Measurements from ENCODE around the gene PACC1.

PACC1 gene

GRCh38 chr1:212434992-212435391, 20.3 kb upstream of the PACC1 start:
- Histone ChIP-seq H2AFZ (ENCODE audit: low read length, unreplicated experiment) (no peak overlapping the region), H3K79me2 (ENCODE audit: control insufficient read depth, insufficient read depth, low read length, unreplicated experiment) (peaks cover 21% of the 10 kb centered on the region), H3K36me3 (ENCODE audit: insufficient read depth, low read length) (no peaks in the 10 kb centered on the region), H3K4me1 (ENCODE audit: control insufficient read depth, insufficient read depth, low read length, unreplicated experiment) (peaks cover 12% of the 10 kb centered on the region), H3K27ac (ENCODE audit: low read depth, low read length) (no peak overlapping the region), H3K27me3 (ENCODE audit: insufficient read depth, low read length) (no peaks in the 10 kb centered on the region), H3K4me3 (ENCODE audit: low read depth, low read length) (no peak overlapping the region)

DNA sequence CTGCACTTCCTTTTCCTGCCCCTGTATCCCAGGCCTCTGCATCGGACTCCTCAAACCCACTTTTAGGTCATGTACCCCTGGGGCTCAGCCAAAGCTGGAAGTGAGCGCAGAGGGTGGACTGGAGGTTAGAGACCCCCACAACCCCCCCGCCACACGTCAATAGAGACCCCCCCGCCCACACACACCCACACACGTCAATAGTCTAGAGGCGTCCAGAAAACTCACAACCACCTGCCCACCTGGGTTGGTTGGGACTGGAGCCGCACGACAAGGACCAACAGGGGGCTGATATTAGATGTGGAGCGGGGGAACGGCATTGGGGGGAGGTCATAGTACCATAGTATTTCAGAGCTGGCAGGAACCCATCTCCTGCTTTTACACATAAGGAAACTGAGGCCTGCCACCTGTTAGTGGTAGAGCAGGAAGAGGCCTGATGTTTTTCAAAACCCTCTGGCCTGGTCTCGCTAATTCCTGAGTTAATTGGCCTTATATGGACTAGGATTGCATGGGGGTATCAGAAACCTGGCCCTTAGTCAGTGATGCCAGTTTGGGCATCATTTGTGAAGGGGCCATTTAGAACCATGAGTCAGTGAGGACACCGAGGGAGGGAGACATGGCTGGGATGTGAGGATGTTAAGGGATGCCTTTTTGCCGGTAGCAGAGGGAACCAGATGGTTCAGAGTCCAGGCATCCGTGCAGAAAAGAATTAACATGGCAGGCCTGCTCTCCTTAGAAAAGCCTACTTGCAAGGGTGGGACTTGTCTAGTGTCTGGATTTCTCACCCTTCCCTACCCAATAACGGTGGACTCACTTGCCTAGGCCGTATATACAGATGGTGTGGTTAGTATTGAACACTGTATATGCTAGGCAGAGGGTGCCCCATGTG, 19.1 kb upstream of the PACC1 start:
- H2AFZ ChIP-seq (ENCODE audit: low read length, unreplicated experiment) = no peak overlapping the region
- H3K27me3 ChIP-seq (ENCODE audit: insufficient read depth, low read length) = no peaks in the 10 kb centered on the region
- no peaks in the 10 kb centered on the region for H3K36me3 ChIP-seq (ENCODE audit: insufficient read depth, low read length)
- peaks cover 12% of the 10 kb centered on the region for H3K4me1 ChIP-seq (ENCODE audit: control insufficient read depth, insufficient read depth, low read length, unreplicated experiment)
- H3K4me3 ChIP-seq (ENCODE audit: low read depth, low read length) = peak overlapping the region; percentile 92
- H3K79me2 ChIP-seq (ENCODE audit: control insufficient read depth, insufficient read depth, low read length, unreplicated experiment) = peaks cover 19% of the 10 kb centered on the region
- no peak overlapping the region for H3K27ac ChIP-seq (ENCODE audit: low read depth, low read length)

DNA sequence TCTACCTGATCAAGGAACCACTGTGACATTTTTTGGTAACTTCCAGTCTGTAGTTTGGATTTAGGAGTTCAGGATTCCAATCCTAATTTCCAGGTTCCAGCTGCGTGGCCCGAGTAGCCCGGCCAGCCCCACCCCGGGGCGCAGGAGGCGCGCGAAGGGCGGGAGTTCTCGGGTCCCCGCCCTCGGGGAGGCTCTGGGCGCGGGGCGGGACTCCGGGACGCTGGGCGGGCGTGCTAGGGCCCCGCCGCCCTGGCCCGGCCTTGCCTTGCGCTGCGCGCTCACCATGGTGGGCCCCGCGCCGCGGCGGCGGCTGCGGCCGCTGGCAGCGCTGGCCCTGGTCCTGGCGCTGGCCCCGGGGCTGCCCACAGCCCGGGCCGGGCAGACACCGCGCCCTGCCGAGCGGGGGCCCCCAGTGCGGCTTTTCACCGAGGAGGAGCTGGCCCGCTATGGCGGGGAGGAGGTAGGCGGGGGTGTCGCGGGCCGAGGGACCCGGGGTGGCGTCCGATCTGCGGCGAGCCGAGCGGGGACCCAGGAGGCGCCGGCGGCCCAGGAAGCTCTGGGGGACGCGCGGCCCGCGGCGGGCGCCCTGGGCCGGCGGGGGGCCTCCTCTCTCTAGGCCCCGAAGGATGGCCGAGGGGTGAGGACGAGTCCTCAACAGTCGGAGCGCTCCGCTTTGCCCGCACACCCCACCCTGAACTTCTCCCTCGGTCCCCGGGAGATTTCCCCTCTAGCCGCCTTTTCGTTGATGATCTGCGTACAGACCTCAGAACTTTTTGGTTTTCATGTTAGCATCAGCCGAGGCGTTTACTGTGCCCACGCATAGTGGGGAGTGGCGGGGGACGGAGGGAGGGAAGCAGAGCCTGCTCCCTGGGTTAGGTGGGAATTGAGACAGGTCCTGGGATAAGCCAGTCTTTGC, 18.2 kb upstream of the PACC1 start, which contains the start of gene NENF:
TSS of gene NENF (plus strand) at position 260 of the 916 bp plus-strand sequence. CDS start at position 284, 24 bp downstream.
- Histone ChIP-seq H3K36me3 (ENCODE audit: insufficient read depth, low read length) (no peaks in the 10 kb centered on the region), H2AFZ (ENCODE audit: low read length, unreplicated experiment) (peak within 1 kb of the TSS; percentile 100), H3K4me1 (ENCODE audit: control insufficient read depth, insufficient read depth, low read length, unreplicated experiment) (peaks cover 12% of the 10 kb centered on the region), H3K27me3 (ENCODE audit: insufficient read depth, low read length) (no peaks in the 10 kb centered on the region), H3K4me3 (ENCODE audit: low read depth, low read length) (peak within 1 kb of the TSS; percentile 92), H3K79me2 (ENCODE audit: control insufficient read depth, insufficient read depth, low read length, unreplicated experiment) (peaks cover 13% of the 10 kb centered on the region), H3K27ac (ENCODE audit: low read depth, low read length) (peak within 1 kb of the TSS; percentile 38; the same call in 1 of the 2 replicates)

GRCh38 chr1:212432272-212432660, 17.6 kb upstream of the PACC1 start:
- peaks cover 12% of the 10 kb centered on the region for H3K4me1 ChIP-seq (ENCODE audit: control insufficient read depth, insufficient read depth, low read length, unreplicated experiment)
- H3K79me2 ChIP-seq (ENCODE audit: control insufficient read depth, insufficient read depth, low read length, unreplicated experiment) = peaks cover 11% of the 10 kb centered on the region
- peak overlapping the region; percentile 38; the same call in 1 of the 2 replicates for H3K27ac ChIP-seq (ENCODE audit: low read depth, low read length)
- no peaks in the 10 kb centered on the region for H3K36me3 ChIP-seq (ENCODE audit: insufficient read depth, low read length)
- H3K4me3 ChIP-seq (ENCODE audit: low read depth, low read length) = peak overlapping the region; percentile 92
- H3K27me3 ChIP-seq (ENCODE audit: insufficient read depth, low read length) = no peaks in the 10 kb centered on the region
- peak overlapping the region; percentile 100 for H2AFZ ChIP-seq (ENCODE audit: low read length, unreplicated experiment)

- Histone ChIP-seq H3K4me1 (ENCODE audit: control insufficient read depth, insufficient read depth, low read length, unreplicated experiment) (peaks cover 12% of the 10 kb centered on the region), H2AFZ (ENCODE audit: low read length, unreplicated experiment) (no peak overlapping the region), H3K79me2 (ENCODE audit: control insufficient read depth, insufficient read depth, low read length, unreplicated experiment) (peaks cover 11% of the 10 kb centered on the region), H3K4me3 (ENCODE audit: low read depth, low read length) (no peak overlapping the region), H3K27me3 (ENCODE audit: insufficient read depth, low read length) (no peaks in the 10 kb centered on the region), H3K36me3 (ENCODE audit: insufficient read depth, low read length) (no peaks in the 10 kb centered on the region), H3K27ac (ENCODE audit: low read depth, low read length) (no peak overlapping the region)
Observed at GRCh38 chr1:212431644-212432043, 17.0 kb upstream of the PACC1 start.

DNA sequence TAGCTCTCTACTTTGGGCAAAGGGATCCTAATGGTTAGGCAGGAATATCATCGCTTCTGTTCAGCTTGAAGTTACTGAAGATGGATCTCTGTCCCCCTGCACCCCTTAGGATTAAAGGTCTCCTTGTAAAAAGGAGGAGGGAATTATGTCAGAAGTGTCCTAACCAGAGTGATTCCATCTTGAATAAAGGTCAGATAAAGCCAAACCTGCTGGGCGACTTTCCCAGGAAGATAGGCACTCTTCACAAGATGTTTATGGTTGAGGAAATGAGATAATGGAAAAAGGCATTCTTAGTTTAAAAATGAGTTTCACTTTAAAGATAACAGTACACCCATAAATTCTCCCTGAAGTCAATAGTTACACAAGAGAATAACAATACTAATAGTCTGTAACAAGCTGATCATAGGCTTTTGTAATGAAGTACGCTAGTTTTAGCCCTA, 16.3 kb upstream of the PACC1 start:
- Histone ChIP-seq H2AFZ (ENCODE audit: low read length, unreplicated experiment) (no peak overlapping the region), H3K27me3 (ENCODE audit: insufficient read depth, low read length) (no peaks in the 10 kb centered on the region), H3K79me2 (ENCODE audit: control insufficient read depth, insufficient read depth, low read length, unreplicated experiment) (peaks cover 11% of the 10 kb centered on the region), H3K4me1 (ENCODE audit: control insufficient read depth, insufficient read depth, low read length, unreplicated experiment) (peaks cover 12% of the 10 kb centered on the region), H3K27ac (ENCODE audit: low read depth, low read length) (no peak overlapping the region), H3K36me3 (ENCODE audit: insufficient read depth, low read length) (no peaks in the 10 kb centered on the region), H3K4me3 (ENCODE audit: low read depth, low read length) (no peak overlapping the region)

- Histone ChIP-seq H3K27me3 (ENCODE audit: insufficient read depth, low read length) (peaks cover 1% of the 10 kb centered on the region; the same call in 1 of the 2 replicates), H2AFZ (ENCODE audit: low read length, unreplicated experiment) (no peak overlapping the region), H3K4me1 (ENCODE audit: control insufficient read depth, insufficient read depth, low read length, unreplicated experiment) (peaks cover 12% of the 10 kb centered on the region), H3K79me2 (ENCODE audit: control insufficient read depth, insufficient read depth, low read length, unreplicated experiment) (peaks cover 11% of the 10 kb centered on the region), H3K27ac (ENCODE audit: low read depth, low read length) (no peak overlapping the region), H3K36me3 (ENCODE audit: insufficient read depth, low read length) (no peaks in the 10 kb centered on the region), H3K4me3 (ENCODE audit: low read depth, low read length) (no peak overlapping the region)
Observed at GRCh38 chr1:212430416-212430815, 15.7 kb upstream of the PACC1 start.

- Histone ChIP-seq H3K4me1 (ENCODE audit: control insufficient read depth, insufficient read depth, low read length, unreplicated experiment) (peaks cover 3% of the 10 kb centered on the region), H3K27ac (ENCODE audit: low read depth, low read length) (no peak overlapping the region), H3K36me3 (ENCODE audit: insufficient read depth, low read length) (no peaks in the 10 kb centered on the region), H3K4me3 (ENCODE audit: low read depth, low read length) (no peak overlapping the region), H3K27me3 (ENCODE audit: insufficient read depth, low read length) (peaks cover 19% of the 10 kb centered on the region), H3K79me2 (ENCODE audit: control insufficient read depth, insufficient read depth, low read length, unreplicated experiment) (peaks cover 3% of the 10 kb centered on the region), H2AFZ (ENCODE audit: low read length, unreplicated experiment) (no peak overlapping the region)
Observed at GRCh38 chr1:212428496-212428895, 13.8 kb upstream of the PACC1 start.

GRCh38 chr1:212423879-212424278, 9.2 kb upstream of the PACC1 start:
- Histone ChIP-seq H3K4me3 (ENCODE audit: low read depth, low read length) (no peak overlapping the region), H3K79me2 (ENCODE audit: control insufficient read depth, insufficient read depth, low read length, unreplicated experiment) (no peaks in the 10 kb centered on the region), H3K27ac (ENCODE audit: low read depth, low read length) (no peak overlapping the region), H3K27me3 (ENCODE audit: insufficient read depth, low read length) (peaks cover 23% of the 10 kb centered on the region), H3K4me1 (ENCODE audit: control insufficient read depth, insufficient read depth, low read length, unreplicated experiment) (no peaks in the 10 kb centered on the region), H2AFZ (ENCODE audit: low read length, unreplicated experiment) (no peak overlapping the region), H3K36me3 (ENCODE audit: insufficient read depth, low read length) (no peaks in the 10 kb centered on the region)

GRCh38 chr1:212421165-212421564, 6.5 kb upstream of the PACC1 start:
- Histone ChIP-seq H2AFZ (ENCODE audit: low read length, unreplicated experiment) (no peak overlapping the region), H3K4me1 (ENCODE audit: control insufficient read depth, insufficient read depth, low read length, unreplicated experiment) (no peaks in the 10 kb centered on the region), H3K27ac (ENCODE audit: low read depth, low read length) (no peak overlapping the region), H3K36me3 (ENCODE audit: insufficient read depth, low read length) (no peaks in the 10 kb centered on the region), H3K79me2 (ENCODE audit: control insufficient read depth, insufficient read depth, low read length, unreplicated experiment) (no peaks in the 10 kb centered on the region), H3K4me3 (ENCODE audit: low read depth, low read length) (no peak overlapping the region), H3K27me3 (ENCODE audit: insufficient read depth, low read length) (peaks cover 23% of the 10 kb centered on the region)

Data from ACC112 (cell line).